GM18868 (cell line): ENCODE measurements around the gene SRSF9.
"Not testable (repeated sequence)": the region's sequence is repeated elsewhere in the genome, so short reads cannot be mapped to it uniquely, and the experiment has no call there.

Experiments used
- ATAC-seq: cut with Tn5 transposase; IDR thresholded peaks from one replicate; pipeline ENCODE4 v1.9.1; 2021; ENCODE audit warnings: mild to moderate bottlenecking, moderate library complexity; ENCODE audit not compliant: unreplicated experiment

SRSF9 gene

GRCh38 chr12:120453060-120453750, 16.3 kb downstream of the SRSF9 start:
- no peak for ATAC-seq

- not testable (repeated sequence) for ATAC-seq
These were observed 17.0 kb downstream of the SRSF9 start for GRCh38 chr12:120452524-120452923.

- no peak for ATAC-seq
These were observed 21.6 kb downstream of the SRSF9 start for GRCh38 chr12:120447992-120448391.

GRCh38 chr12:120446844-120447178, 22.7 kb downstream of the SRSF9 start:
- not testable (repeated sequence) for ATAC-seq

GRCh38 chr12:120445911-120446843, 23.4 kb downstream of the SRSF9 start, which contains the start of the genes GATC and TRIAP1:
Gene GATC, plus strand, starts transcription at chr12:120446444. Its CDS starts 37 bp downstream, at chr12:120446481.
Gene TRIAP1, minus strand, starts transcription at chr12:120446384. Its CDS starts 12 bp downstream, at chr12:120446372.
- ATAC-seq: peak; percentile 85

- ATAC-seq: no peak
These were observed 24.9 kb downstream of the SRSF9 start for GRCh38 chr12:120444676-120445075.

GRCh38 chr12:120439646-120440247, 29.8 kb downstream of the SRSF9 start:
- no peak for ATAC-seq

- no peak for ATAC-seq
These were observed 30.9 kb downstream of the SRSF9 start for GRCh38 chr12:120438495-120439198.

GRCh38 chr12:120437735-120438494, 31.6 kb downstream of the SRSF9 start, which contains the start of gene COX6A1:
Gene COX6A1, plus strand, starts transcription at chr12:120438113. Its CDS starts 14 bp downstream, at chr12:120438127.
- peak; percentile 89 for ATAC-seq

- no peak for ATAC-seq
These were observed 36.6 kb downstream of the SRSF9 start for GRCh38 chr12:120432772-120433525.

GRCh38 chr12:120429368-120429767, 40.2 kb downstream of the SRSF9 start:
- no peak for ATAC-seq

- no peak for ATAC-seq
These were observed 40.8 kb downstream of the SRSF9 start for GRCh38 chr12:120428597-120429229.

GRCh38 chr12:120425797-120426196, 43.8 kb downstream of the SRSF9 start:
- ATAC-seq: no peak

- ATAC-seq: no peak
These were observed 46.6 kb downstream of the SRSF9 start for GRCh38 chr12:120422892-120423456.

GRCh38 chr12:120421701-120422100, 47.8 kb downstream of the SRSF9 start:
- no peak for ATAC-seq

GRCh38 chr12:120417917-120418580, 51.5 kb downstream of the SRSF9 start:
- no peak for ATAC-seq

- ATAC-seq: no peak
These were observed 52.9 kb downstream of the SRSF9 start for GRCh38 chr12:120416490-120417216.
